ENCODE data around the gene OR2B2.

DNA sequence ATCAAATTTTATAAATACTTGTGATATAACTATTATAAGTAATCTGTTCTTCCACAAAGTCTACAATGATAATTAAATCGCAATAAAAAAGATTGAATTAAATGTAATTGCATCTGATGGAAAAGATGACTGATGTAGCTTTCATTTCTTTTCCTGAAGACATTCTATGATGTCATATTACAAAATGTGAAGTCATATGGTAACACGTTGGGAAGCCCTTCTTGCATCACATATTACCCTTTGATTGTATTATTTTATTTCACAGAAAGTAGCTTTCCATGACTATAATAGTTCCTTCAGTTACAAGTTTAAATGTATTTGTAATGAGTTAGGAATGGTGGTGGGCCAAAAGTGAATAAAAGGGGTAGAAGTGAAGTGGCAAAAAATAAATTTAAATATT lies 19.0 kb upstream of the OR2B2 start:
- TF ChIP-seq, protein P1, sequence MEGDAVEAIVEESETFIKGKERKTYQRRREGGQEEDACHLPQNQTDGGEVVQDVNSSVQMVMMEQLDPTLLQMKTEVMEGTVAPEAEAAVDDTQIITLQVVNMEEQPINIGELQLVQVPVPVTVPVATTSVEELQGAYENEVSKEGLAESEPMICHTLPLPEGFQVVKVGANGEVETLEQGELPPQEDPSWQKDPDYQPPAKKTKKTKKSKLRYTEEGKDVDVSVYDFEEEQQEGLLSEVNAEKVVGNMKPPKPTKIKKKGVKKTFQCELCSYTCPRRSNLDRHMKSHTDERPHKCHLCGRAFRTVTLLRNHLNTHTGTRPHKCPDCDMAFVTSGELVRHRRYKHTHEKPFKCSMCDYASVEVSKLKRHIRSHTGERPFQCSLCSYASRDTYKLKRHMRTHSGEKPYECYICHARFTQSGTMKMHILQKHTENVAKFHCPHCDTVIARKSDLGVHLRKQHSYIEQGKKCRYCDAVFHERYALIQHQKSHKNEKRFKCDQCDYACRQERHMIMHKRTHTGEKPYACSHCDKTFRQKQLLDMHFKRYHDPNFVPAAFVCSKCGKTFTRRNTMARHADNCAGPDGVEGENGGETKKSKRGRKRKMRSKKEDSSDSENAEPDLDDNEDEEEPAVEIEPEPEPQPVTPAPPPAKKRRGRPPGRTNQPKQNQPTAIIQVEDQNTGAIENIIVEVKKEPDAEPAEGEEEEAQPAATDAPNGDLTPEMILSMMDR (IDR thresholded peaks at IDR 0.05; ENCODE audit: low read depth, low read length, missing input control): no peak
- TF ChIP-seq ATF3 (IDR thresholded peaks at IDR 0.05) (no peak), YY1 (IDR thresholded peaks at IDR 0.05) (no peak), MAX (IDR thresholded peaks at IDR 0.05) (no peak), GABPA (IDR thresholded peaks at IDR 0.05 in 1 of 2, conservative IDR thresholded peaks at IDR 0.05 in 1 of 2) (no peak), JUND (IDR thresholded peaks at IDR 0.05) (no peak), RXRA (IDR thresholded peaks at IDR 0.05) (no peak), REST (IDR thresholded peaks at IDR 0.05) (no peak), TAF1 (conservative IDR thresholded peaks at IDR 0.05) (no peak), RAD21 (IDR thresholded peaks at IDR 0.05) (no peak)
